H9 (cell line): ENCODE results near the gene LRP1B. TPM values are rescaled to one million over a fixed set of nuclear protein-coding genes. Genes with fewer than 3 reads are reported as not detected.

Source experiments
- DNase-seq: peaks from one replicate; pipeline ENCODE4 v3.0.0-alpha.2; 2017
- H2AFZ ChIP-seq: one replicate; pipeline ENCODE4 v1.6.1; 2013; ENCODE audit warnings: mild to moderate bottlenecking, low read length, control low read depth, moderate library complexity
- H2AK5ac ChIP-seq: 2 replicates; pipeline ENCODE4 v1.6.1; 2013; ENCODE audit warnings: low read length, control low read depth, mixed read lengths; ENCODE audit not compliant: insufficient read length
- H2BK120ac ChIP-seq: one replicate; pipeline ENCODE4 v1.6.1; 2013; ENCODE audit warnings: low read depth, mild to moderate bottlenecking, low read length, control low read depth, inconsistent platforms; ENCODE audit not compliant: poor library complexity, severe bottlenecking
- H2BK12ac ChIP-seq: 2 replicates; pipeline ENCODE4 v1.6.1; 2013; ENCODE audit warnings: low read length, control low read depth, mixed read lengths, low read depth; ENCODE audit not compliant: insufficient read length
- H2BK15ac ChIP-seq: 2 replicates; pipeline ENCODE4 v1.6.1; 2013; ENCODE audit warnings: low read depth, low read length, control low read depth
- H2BK20ac ChIP-seq: one replicate; pipeline ENCODE4 v1.6.1; 2013; ENCODE audit warnings: low read depth, mild to moderate bottlenecking, low read length, control low read depth, inconsistent platforms; ENCODE audit not compliant: poor library complexity, severe bottlenecking
- H2BK5ac ChIP-seq: 2 replicates; pipeline ENCODE4 v1.6.1; 2013; ENCODE audit warnings: low read length, control low read depth, mixed read lengths; ENCODE audit not compliant: insufficient read length
- H3K14ac ChIP-seq: 2 replicates; pipeline ENCODE4 v1.6.1; 2013; ENCODE audit warnings: low read length, control low read depth; ENCODE audit not compliant: insufficient read depth
- H3K18ac ChIP-seq: 2 replicates; pipeline ENCODE4 v1.6.1; 2013; ENCODE audit warnings: low read depth, mild to moderate bottlenecking, mixed read lengths, low read length, control low read depth; ENCODE audit not compliant: insufficient read length
- H3K23ac ChIP-seq: 2 replicates; pipeline ENCODE4 v1.6.1; 2013; ENCODE audit warnings: low read length, control low read depth, mixed read lengths, low read depth; ENCODE audit not compliant: insufficient read length
- H3K23me2 ChIP-seq: 2 replicates; pipeline ENCODE4 v1.6.1; 2013; ENCODE audit warnings: low read depth, mild to moderate bottlenecking, mixed read lengths, low read length, control low read depth; ENCODE audit not compliant: insufficient read length, poor library complexity, severe bottlenecking
- H3K27ac ChIP-seq: 2 replicates; pipeline ENCODE4 v1.5.1; 2013; ENCODE audit warnings: low read length, control low read depth, mixed read lengths, low read depth; ENCODE audit not compliant: insufficient read length
- H3K27me3 ChIP-seq: 2 replicates; pipeline ENCODE4 v1.6.1; 2013; ENCODE audit warnings: low read length, control low read depth, inconsistent platforms; ENCODE audit not compliant: insufficient read depth
- H3K4ac ChIP-seq: 2 replicates; pipeline ENCODE4 v1.6.1; 2013; ENCODE audit warnings: low read depth, mild to moderate bottlenecking, control low read depth, inconsistent platforms, low read length, moderate library complexity
- H3K4me1 ChIP-seq: 2 replicates; pipeline ENCODE4 v1.6.1; 2013; ENCODE audit warnings: low read length, control low read depth, inconsistent platforms; ENCODE audit not compliant: insufficient read depth
- H3K4me2 ChIP-seq: 2 replicates; pipeline ENCODE4 v1.6.1; 2013; ENCODE audit warnings: low read length, control low read depth, mixed read lengths; ENCODE audit not compliant: insufficient read length, insufficient read depth
- H3K56ac ChIP-seq: 2 replicates; pipeline ENCODE4 v1.6.1; 2013; ENCODE audit warnings: low read depth, mild to moderate bottlenecking, mixed read lengths, low read length, control low read depth; ENCODE audit not compliant: insufficient read length
- H3K79me1 ChIP-seq: 2 replicates; pipeline ENCODE4 v1.6.1; 2013; ENCODE audit warnings: low read depth, mild to moderate bottlenecking, moderate library complexity, low read length, control low read depth, inconsistent platforms; ENCODE audit not compliant: insufficient read depth, poor library complexity, severe bottlenecking
- H3K79me2 ChIP-seq: 2 replicates; pipeline ENCODE4 v1.6.1; 2013; ENCODE audit warnings: low read length, control low read depth, inconsistent platforms; ENCODE audit not compliant: insufficient read depth
- H3K9ac ChIP-seq: 2 replicates; pipeline ENCODE4 v1.6.1; 2013; ENCODE audit warnings: low read length, control low read depth, mixed read lengths; ENCODE audit not compliant: insufficient read length; ENCODE audit errors: extremely low read depth
- H3K9me3 ChIP-seq: one replicate; pipeline ENCODE4 v1.6.1; 2013; ENCODE audit warnings: low read depth, low read length, inconsistent platforms; ENCODE audit not compliant: control insufficient read depth
- H3T11ph ChIP-seq: one replicate; pipeline ENCODE4 v1.6.1; 2013; ENCODE audit warnings: mild to moderate bottlenecking, low read length, control low read depth, inconsistent platforms
- H4K20me1 ChIP-seq: one replicate; pipeline ENCODE4 v1.6.1; 2013; ENCODE audit not compliant: control insufficient read depth, insufficient read length, insufficient read depth
- H4K5ac ChIP-seq: 2 replicates; pipeline ENCODE4 v1.6.1; 2013; ENCODE audit warnings: low read depth, mild to moderate bottlenecking, mixed read lengths, low read length, control low read depth; ENCODE audit not compliant: insufficient read length
- H4K8ac ChIP-seq: replicated peaks from 2 replicates; pipeline ENCODE4 v1.6.1; 2013; ENCODE audit warnings: low read length, control low read depth, mixed read lengths, low read depth; ENCODE audit not compliant: insufficient read length
- H4K91ac ChIP-seq: 2 replicates; pipeline ENCODE4 v1.6.1; 2013; ENCODE audit warnings: low read depth, mild to moderate bottlenecking, moderate library complexity, mixed read lengths, low read length, control low read depth; ENCODE audit not compliant: insufficient read length
- H3K27ac Mint-ChIP-seq, 3 experiments: 2 replicates in 2 of 3; 3 replicates in 1 of 3; pipeline ENCODE4 v1.8.0; 2020 to 2021; ENCODE audit warnings: mixed read lengths in 3 of 3, mild to moderate bottlenecking in 1 of 3, moderate library complexity in 1 of 3
- H3K27me3 Mint-ChIP-seq: 2 replicates; pipeline ENCODE4 v1.8.0; 2021; ENCODE audit warnings: low read depth, mild to moderate bottlenecking, moderate library complexity, mixed read lengths
- H3K36me3 Mint-ChIP-seq, 3 experiments: 2 replicates in 2 of 3; 3 replicates in 1 of 3; pipeline ENCODE4 v1.8.0; 2020 to 2021; ENCODE audit warnings: low read depth in 3 of 3, mixed read lengths in 3 of 3; ENCODE audit not compliant: insufficient read depth in 1 of 3
- H3K4me1 Mint-ChIP-seq, 2 experiments: 2 replicates each; pipeline ENCODE4 v1.8.0; 2020; ENCODE audit warnings: mixed read lengths in 2 of 2
- H3K4me3 Mint-ChIP-seq, 2 experiments: 2 replicates in 1 of 2; 3 replicates in 1 of 2; pipeline ENCODE4 v1.8.0; 2020 to 2021; ENCODE audit warnings: mild to moderate bottlenecking in 2 of 2, mixed read lengths in 2 of 2, moderate library complexity in 1 of 2
- H3K9me3 Mint-ChIP-seq, 2 experiments: 2 replicates in 1 of 2; 3 replicates in 1 of 2; pipeline ENCODE4 v1.8.0; 2020; ENCODE audit warnings: mild to moderate bottlenecking in 2 of 2, mixed read lengths in 2 of 2, moderate library complexity in 1 of 2
- CTCF ChIP-seq: fragments of 200-600 bp; sonication (generic); conservative IDR thresholded peaks from 3 replicates; pipeline ENCODE4 v1.8.0; 2021; ENCODE audit warnings: antibody characterized with exemption, mild to moderate bottlenecking
- WGBS: extraction: QIAGEN DNeasy Blood & Tissue Kit; methylation state at CpG from one replicate; pipeline ENCODE4 v1.1.7; 2013; ENCODE audit warnings: missing lambda C conversion rate, low lambda C conversion rate, mixed read lengths; ENCODE audit not compliant: insufficient read length; ENCODE audit errors: extremely low coverage; 5-methylcytosine and 5-hydroxymethylcytosine counted together
- microRNA-seq: library from miRNA; unstranded; fragments of <30 nt; microRNA quantifications from one replicate; pipeline ENCODE4, GENCODE V29; 2020; ENCODE audit warnings: borderline microRNAs expressed
- total RNA-seq: library from RNA; stranded (reverse); gene quantifications from 2 replicates; pipeline ENCODE4 v1.2.1, GENCODE V29; 2021

The LRP1B gene
- total RNA-seq, 1 experiment from 2014 or later: not detected

- no CpG with 5 or more reads among the region's 6 CpGs for WGBS
- Mint-ChIP-seq H3K9me3 (no peaks in the 10 kb centered on the region), H3K4me3 (no peak overlapping the region)
Observed at GRCh38 chr2:140183056-140183765, 1947.6 kb downstream of the LRP1B start.

More at GRCh38 chr2:140183056-140183765, 1947.6 kb downstream of the LRP1B start:
- TF ChIP-seq CTCF: no peak
- Histone ChIP-seq H3K23ac (no peak overlapping the region), H3K4ac (no peak overlapping the region), H3K4me2 (no peak overlapping the region), H3K79me2 (no peaks in the 10 kb centered on the region), H4K8ac (no peak overlapping the region), H3T11ph (no peak overlapping the region), H3K14ac (no peak overlapping the region), H2BK12ac (no peak overlapping the region), H4K91ac (no peak overlapping the region), H3K27me3 (no peaks in the 10 kb centered on the region), H3K4me1 (no peaks in the 10 kb centered on the region; the same call in 1 of the 2 replicates), H2BK5ac (no peak overlapping the region), H3K18ac (no peak overlapping the region), H4K5ac (no peak overlapping the region), H3K79me1 (no peaks in the 10 kb centered on the region), H3K23me2 (no peaks in the 10 kb centered on the region), H2BK20ac (no peak overlapping the region), H3K56ac (no peak overlapping the region), H2AFZ (no peak overlapping the region), H2BK120ac (no peak overlapping the region), H2BK15ac (no peak overlapping the region), H3K27ac (no peak overlapping the region), H3K9ac (no peak overlapping the region), H2AK5ac (no peak overlapping the region), H4K20me1 (no peaks in the 10 kb centered on the region), H3K9me3 (no peaks in the 10 kb centered on the region)
- H3K36me3 Mint-ChIP-seq: no peaks in the 10 kb centered on the region
- H3K27me3 Mint-ChIP-seq: no peaks in the 10 kb centered on the region
- peaks cover 4 to 10% of the 10 kb centered on the region in 2 experiments for H3K4me1 Mint-ChIP-seq
- no peak for DNase-seq
- no peak overlapping the region for H3K27ac Mint-ChIP-seq

Small RNA genes within 50 kb of the gene (microRNA-seq; reads per million reads assigned to microRNA genes)
- gene MIR7157: not detected
